Measurements from ENCODE around the gene PXN.

- TF ChIP-seq, protein P1, sequence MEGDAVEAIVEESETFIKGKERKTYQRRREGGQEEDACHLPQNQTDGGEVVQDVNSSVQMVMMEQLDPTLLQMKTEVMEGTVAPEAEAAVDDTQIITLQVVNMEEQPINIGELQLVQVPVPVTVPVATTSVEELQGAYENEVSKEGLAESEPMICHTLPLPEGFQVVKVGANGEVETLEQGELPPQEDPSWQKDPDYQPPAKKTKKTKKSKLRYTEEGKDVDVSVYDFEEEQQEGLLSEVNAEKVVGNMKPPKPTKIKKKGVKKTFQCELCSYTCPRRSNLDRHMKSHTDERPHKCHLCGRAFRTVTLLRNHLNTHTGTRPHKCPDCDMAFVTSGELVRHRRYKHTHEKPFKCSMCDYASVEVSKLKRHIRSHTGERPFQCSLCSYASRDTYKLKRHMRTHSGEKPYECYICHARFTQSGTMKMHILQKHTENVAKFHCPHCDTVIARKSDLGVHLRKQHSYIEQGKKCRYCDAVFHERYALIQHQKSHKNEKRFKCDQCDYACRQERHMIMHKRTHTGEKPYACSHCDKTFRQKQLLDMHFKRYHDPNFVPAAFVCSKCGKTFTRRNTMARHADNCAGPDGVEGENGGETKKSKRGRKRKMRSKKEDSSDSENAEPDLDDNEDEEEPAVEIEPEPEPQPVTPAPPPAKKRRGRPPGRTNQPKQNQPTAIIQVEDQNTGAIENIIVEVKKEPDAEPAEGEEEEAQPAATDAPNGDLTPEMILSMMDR (IDR thresholded peaks at IDR 0.05 in 8 of 11, conservative IDR thresholded peaks at IDR 0.05 in 3 of 11): no peak
- TF ChIP-seq POLR2A (IDR thresholded peaks at IDR 0.05): no peak
- TF ChIP-seq POLR2AphosphoS5 (IDR thresholded peaks at IDR 0.05): peak in 1 of 3 donors; percentile 50
These were observed 53.6 kb downstream of the PXN start for GRCh38 chr12:120211904-120212283.
